K562 (cell line): ENCODE results near the gene HNRNPDL. TPM values are rescaled to one million over a fixed set of nuclear protein-coding genes. Genes with fewer than 3 reads are reported as not detected.
A peak's percentile ranks its signal among the peaks of the same experiment; 100 is the strongest.

ENCODE experiments used
- BCL6 ChIP-seq: fragments of 250-450 bp; sonication (Bioruptor Pico); IDR thresholded peaks from 2 replicates; pipeline ENCODE4 v1.4.0; 2020
- CBX5 ChIP-seq: IDR thresholded peaks from 2 replicates; pipeline ENCODE4 v1.6.1; 2014; ENCODE audit warnings: low read depth, borderline replicate concordance
- CHCHD3 ChIP-seq: fragments of 250-450 bp; sonication (Bioruptor Pico); IDR thresholded peaks from 2 replicates; pipeline ENCODE4 v2.1.2; 2022; ENCODE audit warnings: mild to moderate bottlenecking
- CREM ChIP-seq: IDR thresholded peaks from 2 replicates; pipeline ENCODE4 v1.6.1; 2014; ENCODE audit warnings: antibody characterized with exemption, low read depth
- ETV1 ChIP-seq: fragments of 450-650 bp; conservative IDR thresholded peaks from 2 replicates; pipeline ENCODE4 v1.6.1; 2016; ENCODE audit warnings: missing genetic modification characterization, control low read depth, low read depth, missing compliant biosample characterization
- GABPB1 ChIP-seq: sonication (generic); formaldehyde crosslinking; IDR thresholded peaks from 2 replicates; pipeline ENCODE4 v1.8.0; 2022; ENCODE audit warnings: mild to moderate bottlenecking, missing genetic modification reagents
- GMEB1 ChIP-seq: fragments of 250-450 bp; sonication (Bioruptor Pico); IDR thresholded peaks from 2 replicates; pipeline ENCODE4 v1.4.0; 2020; ENCODE audit warnings: mild to moderate bottlenecking
- HDAC2 ChIP-seq: fragments of 450-650 bp; IDR thresholded peaks from 2 replicates; pipeline ENCODE4 v1.6.1; 2016; ENCODE audit warnings: mild to moderate bottlenecking
- HLTF ChIP-seq: fragments of 450-650 bp; IDR thresholded peaks from 2 replicates; pipeline ENCODE4 v1.6.1; 2016
- LEF1 ChIP-seq: fragments of 450-650 bp; IDR thresholded peaks from 2 replicates; pipeline ENCODE4 v1.6.1; 2016; ENCODE audit warnings: mild to moderate bottlenecking
- PPARD ChIP-seq: fragments of 250-450 bp; sonication (Bioruptor Pico); IDR thresholded peaks from 2 replicates; pipeline ENCODE4 v1.8.0; 2022; ENCODE audit warnings: inconsistent platforms, mild to moderate bottlenecking, moderate library complexity
- RUNX1 ChIP-seq: sonication (generic); IDR thresholded peaks from 2 replicates; pipeline ENCODE4 v1.6.1; 2016; ENCODE audit warnings: antibody characterized with exemption, low read depth
- SRF ChIP-seq, 2 experiments: fragments of 250-450, 450-650 bp in 1 of 2; sonication (Bioruptor Pico) in 1 of 2; sonication (generic) in 1 of 2; formaldehyde crosslinking; IDR thresholded peaks; 2 replicates each; pipeline versions ENCODE4 v1.5.0 to v1.5.1; 2020 to 2022; ENCODE audit warnings: mild to moderate bottlenecking in 1 of 2, missing genetic modification reagents in 1 of 2
- VEZF1 ChIP-seq: fragments of 200-800 bp; sonication (Bioruptor generic); IDR thresholded peaks from 2 replicates; pipeline ENCODE4 v1.6.1; 2017; ENCODE audit warnings: missing genetic modification characterization, missing compliant biosample characterization
- WHSC1 ChIP-seq: IDR thresholded peaks from one replicate; pipeline ENCODE4 v1.6.1; 2012; ENCODE audit warnings: low read length, control low read depth, inconsistent platforms
- XRCC4 ChIP-seq: IDR thresholded peaks from one replicate; pipeline ENCODE4 v1.6.1; 2011; ENCODE audit not compliant: insufficient read depth, insufficient read length; ENCODE audit errors: extremely low read depth
- ZFX ChIP-seq: sonication (generic); formaldehyde crosslinking; IDR thresholded peaks from 2 replicates; pipeline ENCODE4 v1.8.0; 2022; ENCODE audit warnings: mild to moderate bottlenecking, missing genetic modification reagents, moderate library complexity
- ZKSCAN8 ChIP-seq: fragments of 200-800 bp; sonication (Bioruptor generic); IDR thresholded peaks from 2 replicates; pipeline ENCODE4 v1.6.1; 2016; ENCODE audit warnings: missing genetic modification characterization, missing compliant biosample characterization
- ZNF384 ChIP-seq: IDR thresholded peaks from 2 replicates; pipeline ENCODE4 v1.6.1; 2012; ENCODE audit warnings: low read depth, low read length, improper control_type of control experiment
- ZNF395 ChIP-seq: fragments of 200-800 bp; sonication (Bioruptor generic); IDR thresholded peaks from 2 replicates; pipeline ENCODE4 v1.6.1; 2017; ENCODE audit warnings: missing genetic modification characterization, missing compliant biosample characterization
- ZNF589 ChIP-seq: fragments of 200-800 bp; sonication (Bioruptor generic); IDR thresholded peaks from 2 replicates; pipeline ENCODE4 v1.6.1; 2016; ENCODE audit warnings: low read depth, missing genetic modification characterization, missing compliant biosample characterization
- ZSCAN29 ChIP-seq: fragments of 450-650 bp; IDR thresholded peaks from 2 replicates; pipeline ENCODE4 v1.6.1; 2017
- polyA plus RNA-seq, 8 experiments: library from polyadenylated mRNA; depleted of rRNA in 4 of 8; stranded (reverse) in 5 of 8; unstranded in 3 of 8; fragments of >200 nt; fragmentation: Nextera tagmentation in 2 of 8; fragmentation: Illumina TruSeq in 1 of 8; extraction: Ambion mirVana in 2 of 8; extraction: Trizol in 1 of 8; gene quantifications; 2 replicates each; pipeline versions ENCODE4 v1.2.1 to v1.2.3, GENCODE V29; 2011 to 2014; ENCODE audit warnings: inconsistent platforms in 1 of 8, missing spikeins in 1 of 8
- total RNA-seq, 7 experiments: library from RNA; depleted of rRNA in 6 of 7; stranded (reverse); fragments of >200 nt in 6 of 7; fragmentation: Illumina TruSeq in 2 of 7; extraction: Trizol in 2 of 7; gene quantifications; 2 replicates each; pipeline versions ENCODE4 v1.2.1 to v1.2.3, GENCODE V29; 2011 to 2021; ENCODE audit warnings: low replicate concordance in 1 of 7
- TF ChIP-seq, protein P1 (sequence below): fragments of 250-450 bp; sonication (Bioruptor Pico); IDR thresholded peaks from 2 replicates; pipeline ENCODE4 v1.5.0; 2021; ENCODE audit warnings: mild to moderate bottlenecking, borderline replicate concordance

Gene HNRNPDL
- total and polyA plus RNA-seq, 9 of the 15 experiments (the other 6 are each of a cell fraction or from before 2014, with no cell fraction given) = 243 to 652 (median 351) TPM

DNA sequence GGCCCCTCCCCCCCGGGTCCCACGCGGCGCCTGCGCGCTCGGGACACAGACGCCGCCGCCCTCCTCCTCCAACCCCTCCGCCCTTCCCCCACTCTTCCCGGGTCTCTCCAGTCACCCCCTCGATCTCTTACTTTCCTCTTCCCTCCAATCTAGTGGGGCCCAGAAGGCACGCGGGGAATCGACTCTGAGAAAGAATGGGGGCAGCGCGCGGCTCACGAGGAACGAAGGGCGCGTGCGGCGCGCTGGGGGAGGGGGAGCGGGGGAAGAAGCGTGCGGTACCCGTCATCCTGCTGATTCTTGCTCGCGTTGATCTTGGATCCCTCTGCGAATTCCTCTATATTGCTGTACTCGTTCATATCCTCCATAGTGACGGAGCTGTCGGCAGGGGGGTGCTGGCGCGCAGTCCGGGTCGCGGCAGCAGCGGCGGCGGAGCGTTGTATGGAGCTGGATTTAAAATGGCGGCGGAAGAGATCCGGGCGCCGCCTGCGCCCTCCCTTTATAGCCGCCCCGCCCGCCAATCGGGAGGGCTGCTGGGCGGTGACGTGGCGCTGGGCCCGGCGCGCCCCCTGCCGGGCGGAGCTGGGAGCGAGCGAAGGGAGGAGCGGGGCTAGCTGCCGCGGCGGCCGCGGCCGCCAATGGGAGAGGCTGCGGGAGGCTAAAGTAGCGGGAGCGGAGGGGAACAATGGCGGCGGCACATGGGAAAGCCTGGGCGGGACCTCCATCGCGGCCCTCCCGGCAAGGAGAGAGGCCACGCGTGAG is 1.1 kb downstream of the HNRNPDL start (continued):
- TF ChIP-seq ZNF589 (CRISPR knock-in tag) (no peak; the same call in 1 of the 2 replicates), GABPB1 (CRISPR knock-in tag) (peak; percentile 74), ZKSCAN8 (CRISPR knock-in tag) (no peak), HDAC2 (no peak), BCL6 (no peak), ZFX (CRISPR knock-in tag) (no peak; the same call in 1 of the 2 replicates), XRCC4 (no peak), ZNF395 (peak; percentile 52; the same call in 1 of the 2 replicates), GMEB1 (CRISPR knock-in tag) (peak; percentile 35; the same call in 1 of the 2 replicates), CBX5 (no peak), LEF1 (peak; percentile 55; the same call in 1 of the 2 replicates), WHSC1 (no peak), CREM (peak; percentile 97), ETV1 (tag) (0 out of 2 replicates have a peak, but pooled peaks have one; percentile 31), CHCHD3 (CRISPR knock-in tag) (no peak), ZSCAN29 (no peak), ZNF384 (no peak), HLTF (no peak), PPARD (no peak), RUNX1 (no peak), VEZF1 (peak; percentile 94), SRF (CRISPR knock-in tag; IDR thresholded peaks at IDR 0.05) (peak in 1 of 2 experiments; percentile 65; a peak in 2 of 4 replicates)
- TF ChIP-seq, protein P1, sequence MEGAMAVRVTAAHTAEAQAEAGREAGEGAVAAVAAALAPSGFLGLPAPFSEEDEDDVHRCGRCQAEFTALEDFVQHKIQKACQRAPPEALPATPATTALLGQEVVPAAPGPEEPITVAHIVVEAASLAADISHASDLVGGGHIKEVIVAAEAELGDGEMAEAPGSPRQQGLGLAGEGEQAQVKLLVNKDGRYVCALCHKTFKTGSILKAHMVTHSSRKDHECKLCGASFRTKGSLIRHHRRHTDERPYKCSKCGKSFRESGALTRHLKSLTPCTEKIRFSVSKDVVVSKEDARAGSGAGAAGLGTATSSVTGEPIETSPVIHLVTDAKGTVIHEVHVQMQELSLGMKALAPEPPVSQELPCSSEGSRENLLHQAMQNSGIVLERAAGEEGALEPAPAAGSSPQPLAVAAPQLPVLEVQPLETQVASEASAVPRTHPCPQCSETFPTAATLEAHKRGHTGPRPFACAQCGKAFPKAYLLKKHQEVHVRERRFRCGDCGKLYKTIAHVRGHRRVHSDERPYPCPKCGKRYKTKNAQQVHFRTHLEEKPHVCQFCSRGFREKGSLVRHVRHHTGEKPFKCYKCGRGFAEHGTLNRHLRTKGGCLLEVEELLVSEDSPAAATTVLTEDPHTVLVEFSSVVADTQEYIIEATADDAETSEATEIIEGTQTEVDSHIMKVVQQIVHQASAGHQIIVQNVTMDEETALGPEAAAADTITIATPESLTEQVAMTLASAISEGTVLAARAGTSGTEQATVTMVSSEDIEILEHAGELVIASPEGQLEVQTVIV (CRISPR knock-in tag) = no peak
